Neural crest cell (in vitro differentiated cells): ENCODE data around the gene KHNYN. TPM values are rescaled to one million over a fixed set of nuclear protein-coding genes. Genes with fewer than 3 reads are reported as not detected.
"Not testable (repeated sequence)": the region's sequence is repeated elsewhere in the genome, so short reads cannot be mapped to it uniquely, and the experiment has no call there.

Source experiments
- DNase-seq: peaks from one replicate; pipeline ENCODE4 v3.0.0; 2021; ENCODE audit warnings: low read depth, mixed read lengths, low spot score
- H3K27ac Mint-ChIP-seq: one replicate; pipeline ENCODE4 v1.8.0; 2021; ENCODE audit warnings: mild to moderate bottlenecking, mixed read lengths; ENCODE audit not compliant: unreplicated experiment
- H3K27me3 Mint-ChIP-seq: 2 replicates; pipeline ENCODE4 v1.8.0; 2021; ENCODE audit warnings: low read depth, mild to moderate bottlenecking, mixed read lengths
- H3K36me3 Mint-ChIP-seq: 2 replicates; pipeline ENCODE4 v1.8.0; 2021; ENCODE audit warnings: low read depth, mild to moderate bottlenecking, mixed read lengths
- H3K4me1 Mint-ChIP-seq: 2 replicates; pipeline ENCODE4 v1.8.0; 2021; ENCODE audit warnings: mixed read lengths
- H3K4me3 Mint-ChIP-seq: one replicate; pipeline ENCODE4 v1.8.0; 2021; ENCODE audit warnings: mild to moderate bottlenecking, mixed read lengths
- H3K9me3 Mint-ChIP-seq: 2 replicates; pipeline ENCODE4 v1.8.0; 2021; ENCODE audit warnings: mixed read lengths
- total RNA-seq: library from RNA; stranded (reverse); gene quantifications from 2 replicates; pipeline ENCODE4 v1.2.1, GENCODE V29; 2021
- TF ChIP-seq, protein P1 (sequence below): fragments of 200-600 bp; sonication (generic); conservative IDR thresholded peaks from 2 replicates; pipeline ENCODE4 v1.5.0; 2021; ENCODE audit warnings: antibody characterized with exemption, mild to moderate bottlenecking

The KHNYN gene
- total RNA-seq, 1 donor from 2014 or later: 49.3 TPM

DNA sequence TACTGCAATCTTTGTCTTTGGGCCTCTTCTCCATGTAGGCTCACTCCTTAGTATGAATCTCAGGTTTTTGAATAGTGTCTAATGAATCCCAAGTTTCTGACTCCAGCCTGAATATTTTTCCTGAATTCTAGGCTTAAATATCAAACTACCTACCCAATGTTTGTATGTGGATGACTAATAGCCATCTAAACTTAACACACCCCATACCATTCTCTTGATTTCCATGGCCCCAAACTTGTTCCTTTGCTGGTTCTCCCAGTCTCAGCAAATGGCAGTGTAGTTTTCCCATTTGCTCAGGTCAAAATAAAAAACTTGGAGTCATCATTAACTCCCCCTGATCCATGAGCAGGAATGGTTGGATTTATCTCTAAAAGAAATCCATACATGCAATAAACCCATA is 31.6 kb downstream of the KHNYN start:
- Mint-ChIP-seq H3K9me3 (no peaks in the 10 kb centered on the region), H3K4me3 (no peak overlapping the region), H3K4me1 (no peaks in the 10 kb centered on the region), H3K27ac (no peak overlapping the region), H3K36me3 (peaks cover 3% of the 10 kb centered on the region), H3K27me3 (no peaks in the 10 kb centered on the region)
- no peak for DNase-seq
- TF ChIP-seq, protein P1, sequence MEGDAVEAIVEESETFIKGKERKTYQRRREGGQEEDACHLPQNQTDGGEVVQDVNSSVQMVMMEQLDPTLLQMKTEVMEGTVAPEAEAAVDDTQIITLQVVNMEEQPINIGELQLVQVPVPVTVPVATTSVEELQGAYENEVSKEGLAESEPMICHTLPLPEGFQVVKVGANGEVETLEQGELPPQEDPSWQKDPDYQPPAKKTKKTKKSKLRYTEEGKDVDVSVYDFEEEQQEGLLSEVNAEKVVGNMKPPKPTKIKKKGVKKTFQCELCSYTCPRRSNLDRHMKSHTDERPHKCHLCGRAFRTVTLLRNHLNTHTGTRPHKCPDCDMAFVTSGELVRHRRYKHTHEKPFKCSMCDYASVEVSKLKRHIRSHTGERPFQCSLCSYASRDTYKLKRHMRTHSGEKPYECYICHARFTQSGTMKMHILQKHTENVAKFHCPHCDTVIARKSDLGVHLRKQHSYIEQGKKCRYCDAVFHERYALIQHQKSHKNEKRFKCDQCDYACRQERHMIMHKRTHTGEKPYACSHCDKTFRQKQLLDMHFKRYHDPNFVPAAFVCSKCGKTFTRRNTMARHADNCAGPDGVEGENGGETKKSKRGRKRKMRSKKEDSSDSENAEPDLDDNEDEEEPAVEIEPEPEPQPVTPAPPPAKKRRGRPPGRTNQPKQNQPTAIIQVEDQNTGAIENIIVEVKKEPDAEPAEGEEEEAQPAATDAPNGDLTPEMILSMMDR: no peak

DNA sequence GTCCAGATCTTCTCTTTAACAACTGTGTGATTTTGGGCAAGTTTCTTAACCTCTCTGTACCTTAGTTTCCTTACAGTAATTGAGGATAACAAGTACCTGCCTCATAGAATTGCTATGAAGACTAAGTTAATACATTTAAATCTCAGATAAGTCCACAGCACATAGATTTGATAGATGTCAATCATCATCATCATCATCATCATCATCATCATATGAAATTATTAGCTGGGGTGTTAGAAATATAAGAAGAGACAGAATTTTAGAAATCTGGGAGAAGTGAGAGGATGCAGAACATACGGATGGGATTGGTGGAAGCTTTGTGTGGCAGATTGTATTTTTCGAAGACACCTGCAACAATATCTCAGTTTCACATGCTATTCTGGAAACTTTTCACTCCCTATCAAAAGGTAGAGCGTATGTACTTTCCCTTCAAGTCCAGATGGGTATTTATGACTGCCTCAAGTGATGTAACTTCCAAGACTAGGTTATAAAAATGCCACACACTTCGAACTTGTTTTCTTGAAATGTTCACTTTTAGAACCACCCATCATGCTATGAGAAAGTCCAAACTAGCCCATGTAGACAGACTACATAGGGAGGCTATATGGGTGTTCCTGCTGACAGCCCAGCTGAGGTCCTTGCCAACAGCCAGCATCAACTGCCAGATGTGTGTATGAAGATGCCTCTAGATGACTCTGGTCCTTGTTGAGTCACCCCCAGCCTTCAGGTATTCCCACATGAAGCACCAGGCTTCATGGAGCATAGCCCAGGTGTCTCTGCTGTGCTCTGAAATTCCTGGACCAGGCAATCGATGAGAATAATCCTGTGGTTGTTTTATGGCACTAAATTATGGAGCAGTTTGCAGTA is 33.5 kb downstream of the KHNYN start:
- TF ChIP-seq, protein P1: no peak
- Mint-ChIP-seq H3K27ac (no peak overlapping the region), H3K4me1 (no peaks in the 10 kb centered on the region), H3K9me3 (no peaks in the 10 kb centered on the region), H3K27me3 (no peaks in the 10 kb centered on the region), H3K36me3 (no peaks in the 10 kb centered on the region), H3K4me3 (no peak overlapping the region)
- no peak for DNase-seq

DNA sequence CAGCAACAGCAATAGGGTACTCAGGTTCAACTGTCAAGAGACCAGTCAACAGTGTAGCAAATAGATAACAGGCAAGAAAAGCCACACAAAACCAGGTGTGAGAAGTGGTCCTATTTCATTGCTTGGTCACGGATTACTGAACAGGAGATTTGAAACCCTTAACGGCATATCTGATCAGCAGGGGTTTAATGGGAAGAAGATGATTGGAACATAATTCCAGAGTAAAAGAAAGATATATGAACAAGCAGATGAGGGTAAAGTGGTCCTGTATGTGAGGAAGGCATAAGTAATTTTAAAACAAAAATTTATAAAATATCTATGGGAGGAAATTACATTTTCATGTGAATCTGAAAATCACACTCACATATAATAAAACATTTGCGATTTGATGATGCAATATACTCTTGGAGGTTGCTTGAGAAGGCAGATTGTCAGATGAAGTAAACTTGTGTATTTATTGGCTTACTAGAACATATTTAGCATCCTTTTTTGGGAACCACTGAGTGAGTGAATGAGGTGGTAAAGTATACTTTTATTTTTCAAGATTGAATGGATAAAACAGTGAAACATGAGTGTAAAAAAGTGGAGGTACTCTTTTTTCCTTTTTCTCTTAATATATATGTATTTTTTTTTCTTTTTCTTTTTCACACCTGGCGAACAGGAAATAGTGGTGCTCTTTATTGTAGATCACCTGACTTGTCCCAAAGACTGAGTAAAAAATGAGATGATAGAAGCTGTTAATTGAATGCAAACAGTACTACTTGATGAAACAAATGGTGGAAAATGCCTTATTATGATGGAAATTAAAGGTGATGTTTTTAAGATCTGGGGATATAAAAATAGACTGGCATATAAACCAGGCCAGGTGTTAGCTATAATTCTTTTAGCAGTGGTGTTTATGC is 34.4 kb downstream of the KHNYN start:
- H3K36me3 Mint-ChIP-seq: no peaks in the 10 kb centered on the region
- no peaks in the 10 kb centered on the region for H3K4me1 Mint-ChIP-seq
- TF ChIP-seq, protein P1: no peak
- no peak overlapping the region for H3K4me3 Mint-ChIP-seq
- no peaks in the 10 kb centered on the region for H3K9me3 Mint-ChIP-seq
- no peaks in the 10 kb centered on the region for H3K27me3 Mint-ChIP-seq
- no peak overlapping the region for H3K27ac Mint-ChIP-seq
- no peak for DNase-seq

DNA sequence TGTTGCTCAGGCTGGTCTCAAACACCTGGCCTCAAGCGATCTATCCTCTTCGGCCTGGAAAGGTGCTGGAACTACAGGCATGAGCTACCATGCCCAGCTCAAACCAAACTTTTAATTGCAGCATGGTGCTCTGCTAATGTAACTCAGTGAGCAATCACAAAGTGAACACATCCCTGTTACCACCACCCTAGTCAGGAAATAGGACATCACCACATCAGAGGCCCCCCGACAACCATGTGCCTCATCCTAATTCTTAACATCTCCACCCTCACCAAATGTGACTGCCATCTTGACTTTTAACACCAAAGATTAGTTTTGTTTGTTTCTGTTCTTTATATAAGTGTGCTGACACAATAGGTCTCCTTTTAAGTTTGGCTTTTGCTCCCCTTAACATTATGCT is 35.6 kb downstream of the KHNYN start:
- Mint-ChIP-seq H3K4me1 (no peaks in the 10 kb centered on the region), H3K27ac (no peak overlapping the region), H3K27me3 (no peaks in the 10 kb centered on the region), H3K36me3 (no peaks in the 10 kb centered on the region), H3K9me3 (peaks cover 4% of the 10 kb centered on the region), H3K4me3 (no peak overlapping the region)
- DNase-seq: no peak
- TF ChIP-seq, protein P1: no peak

DNA sequence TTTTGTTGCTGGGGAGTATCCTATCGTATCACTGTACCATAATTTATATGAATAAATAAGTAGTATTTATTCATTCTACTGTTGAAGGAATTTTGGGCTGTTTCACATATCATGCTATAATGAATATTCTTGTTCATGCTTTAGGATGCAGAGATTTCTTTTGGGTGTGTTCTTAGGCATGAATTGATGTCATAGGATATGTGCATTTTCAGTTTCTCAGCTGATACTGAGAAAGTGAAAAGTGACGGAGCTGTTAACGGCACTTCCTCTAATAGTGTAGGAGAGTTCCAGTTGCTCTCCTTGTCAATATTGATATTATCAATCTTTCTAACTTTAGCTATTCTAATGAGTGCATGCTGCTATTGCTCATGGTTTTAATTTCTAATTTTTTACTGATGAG is 36.1 kb downstream of the KHNYN start:
- DNase-seq: no peak
- TF ChIP-seq, protein P1: no peak
- Mint-ChIP-seq H3K4me1 (no peaks in the 10 kb centered on the region), H3K4me3 (no peak overlapping the region), H3K9me3 (peaks cover 6% of the 10 kb centered on the region), H3K27me3 (no peaks in the 10 kb centered on the region), H3K27ac (no peak overlapping the region), H3K36me3 (peaks cover under 1% of the 10 kb centered on the region)

DNA sequence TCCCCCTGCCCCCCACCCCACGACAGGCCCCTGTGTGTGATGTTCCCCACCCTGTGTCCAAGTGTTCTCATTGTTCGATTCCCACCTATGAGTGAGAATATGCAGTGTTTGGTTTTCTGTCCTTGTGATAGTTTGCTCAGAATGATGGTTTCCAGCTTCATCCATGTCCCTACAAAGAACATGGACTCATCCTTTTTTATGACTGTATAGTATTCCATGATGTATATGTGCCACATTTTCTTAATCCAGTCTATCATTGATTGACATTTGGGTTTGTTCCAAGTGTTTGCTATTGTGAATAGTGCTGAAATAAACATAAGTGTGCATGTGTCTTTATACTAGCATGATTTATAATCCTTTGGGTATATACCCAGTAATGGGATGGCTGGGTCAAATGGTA is 40.7 kb downstream of the KHNYN start:
- H3K27me3 Mint-ChIP-seq, H3K4me3 Mint-ChIP-seq, DNase-seq, H3K4me1 Mint-ChIP-seq, H3K9me3 Mint-ChIP-seq, H3K27ac Mint-ChIP-seq, H3K36me3 Mint-ChIP-seq: not testable (repeated sequence)
